OCI-LY3 (cell line): ENCODE results near the gene MRAP2.

Experiments
- H2AFZ ChIP-seq: fragments of 200-600, 300-600 bp; shearing (Covaris generic); 2 replicates; pipeline ENCODE4 v1.6.0; 2014; ENCODE audit warnings: antibody characterized with exemption, low read depth, low read length
- H3K27ac ChIP-seq: fragments of 200-600, 300-600 bp; sonication (generic); 2 replicates; pipeline ENCODE4 v1.5.1; 2014; ENCODE audit warnings: mild to moderate bottlenecking, low read length, moderate library complexity, mixed read lengths
- H3K27me3 ChIP-seq: fragments of 200-600, 300-600 bp; sonication (generic); 2 replicates; pipeline ENCODE4 v1.6.1; 2014; ENCODE audit warnings: low read depth, low read length, mixed read lengths
- H3K36me3 ChIP-seq: fragments of 200-600, 300-600 bp; sonication (generic); replicated peaks from 2 replicates; pipeline ENCODE3; 2014; ENCODE audit warnings: low read depth, low read length, mixed read lengths
- H3K4me1 ChIP-seq: fragments of 300-600, 200-600 bp; sonication (generic); 2 replicates; pipeline ENCODE4 v1.6.1; 2014; ENCODE audit warnings: low read length, mixed read lengths
- H3K4me2 ChIP-seq: fragments of 200-600, 300-600 bp; sonication (generic); 2 replicates; pipeline ENCODE4 v1.6.1; 2014; ENCODE audit warnings: low read length, mixed read lengths
- H3K4me3 ChIP-seq: fragments of 300-600, 200-600 bp; sonication (generic); 2 replicates; pipeline ENCODE4 v1.5.1; 2014; ENCODE audit warnings: antibody characterized with exemption, mild to moderate bottlenecking, low read length, moderate library complexity
- H3K79me2 ChIP-seq: fragments of 300-600, 200-600 bp; shearing (Covaris generic); 2 replicates; pipeline ENCODE4 v1.6.1; 2014; ENCODE audit warnings: mild to moderate bottlenecking, low read length, mixed read lengths
- H3K9ac ChIP-seq: fragments of 300-600, 200-600 bp; shearing (Covaris generic); 2 replicates; pipeline ENCODE4 v1.6.0; 2014; ENCODE audit warnings: mild to moderate bottlenecking, low read length, moderate library complexity
- H3K9me3 ChIP-seq: fragments of 200-600, 300-600 bp; shearing (Covaris generic); 2 replicates; pipeline ENCODE4 v1.6.1; 2014; ENCODE audit warnings: low read length, mixed read lengths; ENCODE audit not compliant: insufficient read depth
- H4K20me1 ChIP-seq: fragments of 200-600, 300-600 bp; sonication (generic); 2 replicates; pipeline ENCODE4 v1.6.1; 2016; ENCODE audit warnings: low read length, mixed read lengths; ENCODE audit not compliant: insufficient read depth
- EZH2phosphoT487 ChIP-seq: fragments of 200-600 bp; shearing (Covaris generic); IDR thresholded peaks from 2 replicates; pipeline ENCODE4 v1.6.1; 2018; ENCODE audit warnings: antibody characterized with exemption, mixed run types, low read depth
- TF ChIP-seq, protein P1 (sequence below): fragments of 200-600, 300-600 bp; sonication (generic); IDR thresholded peaks from 2 replicates; pipeline ENCODE4 v1.5.1; 2014; ENCODE audit warnings: antibody characterized with exemption, low read length, low read depth

MRAP2 gene

GRCh38 chr6:84074988-84075781 is 41.6 kb downstream of the MRAP2 start:
- Histone ChIP-seq H2AFZ (no peak overlapping the region), H3K9ac (no peak overlapping the region), H3K27me3 (no peaks in the 10 kb centered on the region), H3K4me2 (no peak overlapping the region), H3K4me1 (0 out of 2 replicates have a peak, but pooled peaks cover under 1% of the 10 kb centered on the region), H3K4me3 (no peak overlapping the region), H3K79me2 (no peaks in the 10 kb centered on the region), H3K36me3 (no peaks in the 10 kb centered on the region), H4K20me1 (no peaks in the 10 kb centered on the region), H3K9me3 (no peaks in the 10 kb centered on the region), H3K27ac (no peak overlapping the region)
- TF ChIP-seq, protein P1, sequence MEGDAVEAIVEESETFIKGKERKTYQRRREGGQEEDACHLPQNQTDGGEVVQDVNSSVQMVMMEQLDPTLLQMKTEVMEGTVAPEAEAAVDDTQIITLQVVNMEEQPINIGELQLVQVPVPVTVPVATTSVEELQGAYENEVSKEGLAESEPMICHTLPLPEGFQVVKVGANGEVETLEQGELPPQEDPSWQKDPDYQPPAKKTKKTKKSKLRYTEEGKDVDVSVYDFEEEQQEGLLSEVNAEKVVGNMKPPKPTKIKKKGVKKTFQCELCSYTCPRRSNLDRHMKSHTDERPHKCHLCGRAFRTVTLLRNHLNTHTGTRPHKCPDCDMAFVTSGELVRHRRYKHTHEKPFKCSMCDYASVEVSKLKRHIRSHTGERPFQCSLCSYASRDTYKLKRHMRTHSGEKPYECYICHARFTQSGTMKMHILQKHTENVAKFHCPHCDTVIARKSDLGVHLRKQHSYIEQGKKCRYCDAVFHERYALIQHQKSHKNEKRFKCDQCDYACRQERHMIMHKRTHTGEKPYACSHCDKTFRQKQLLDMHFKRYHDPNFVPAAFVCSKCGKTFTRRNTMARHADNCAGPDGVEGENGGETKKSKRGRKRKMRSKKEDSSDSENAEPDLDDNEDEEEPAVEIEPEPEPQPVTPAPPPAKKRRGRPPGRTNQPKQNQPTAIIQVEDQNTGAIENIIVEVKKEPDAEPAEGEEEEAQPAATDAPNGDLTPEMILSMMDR: no peak
- no peak for TF ChIP-seq EZH2phosphoT487

GRCh38 chr6:84077645-84078044 is 44.1 kb downstream of the MRAP2 start:
- H3K4me1 ChIP-seq: peaks cover 4% of the 10 kb centered on the region; the same call in 1 of the 2 replicates
- TF ChIP-seq, protein P1: no peak
- TF ChIP-seq EZH2phosphoT487: no peak
- H3K9me3 ChIP-seq: no peaks in the 10 kb centered on the region

DNA sequence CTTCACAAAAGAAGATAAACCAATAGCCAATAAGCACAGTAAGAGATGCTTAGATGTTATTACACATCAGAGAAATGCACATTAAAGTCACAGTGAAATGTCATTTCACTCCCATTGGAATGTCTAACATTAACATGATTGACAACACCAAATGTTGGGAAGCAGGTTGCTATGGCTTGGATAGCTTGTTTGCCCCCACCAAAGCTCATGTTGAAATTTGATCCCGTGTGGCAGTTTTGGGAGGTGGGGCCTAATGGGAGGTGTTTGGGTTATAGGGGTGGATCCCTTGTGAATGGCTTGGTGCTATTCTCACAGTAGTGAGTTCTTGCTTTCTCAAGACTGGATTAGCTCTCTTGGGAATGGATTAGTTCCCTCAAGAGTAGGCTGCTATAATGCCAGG is 44.8 kb downstream of the MRAP2 start:
- Histone ChIP-seq H3K4me1 (peaks cover 4% of the 10 kb centered on the region; the same call in 1 of the 2 replicates), H4K20me1 (no peaks in the 10 kb centered on the region), H3K9ac (no peak overlapping the region), H3K4me3 (no peak overlapping the region), H3K36me3 (no peaks in the 10 kb centered on the region), H3K27me3 (no peaks in the 10 kb centered on the region), H3K27ac (no peak overlapping the region), H3K79me2 (no peaks in the 10 kb centered on the region), H3K9me3 (no peaks in the 10 kb centered on the region), H3K4me2 (no peak overlapping the region), H2AFZ (no peak overlapping the region)
- TF ChIP-seq, protein P1: no peak
- TF ChIP-seq EZH2phosphoT487: no peak

More at GRCh38 chr6:84077645-84078044, 44.1 kb downstream of the MRAP2 start:
- no peak overlapping the region for H2AFZ ChIP-seq
- no peaks in the 10 kb centered on the region for H3K79me2 ChIP-seq
- no peaks in the 10 kb centered on the region for H3K36me3 ChIP-seq
- no peak overlapping the region for H3K27ac ChIP-seq
- H4K20me1 ChIP-seq: no peaks in the 10 kb centered on the region
- no peak overlapping the region for H3K4me2 ChIP-seq
- no peak overlapping the region for H3K4me3 ChIP-seq
- H3K9ac ChIP-seq: no peak overlapping the region
- H3K27me3 ChIP-seq: no peaks in the 10 kb centered on the region

DNA sequence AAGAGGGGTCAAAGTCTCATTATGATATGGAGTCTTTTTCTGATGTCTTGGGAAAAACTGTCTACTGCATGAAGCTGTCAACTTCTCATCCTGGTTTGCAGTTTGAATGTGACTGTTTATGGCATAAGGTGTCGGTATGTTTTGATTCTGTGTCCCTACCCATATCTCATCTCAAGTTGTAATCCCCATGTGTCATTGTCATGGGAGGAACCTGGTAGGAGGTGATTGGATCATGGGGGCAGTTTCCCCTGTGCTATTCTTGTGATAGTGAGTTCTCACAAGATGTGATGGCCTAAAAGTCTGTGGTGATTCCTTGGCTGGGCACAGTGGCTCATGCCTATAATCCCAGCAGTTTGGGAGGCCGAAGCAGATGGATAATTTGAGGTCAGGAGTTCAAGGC is 47.6 kb downstream of the MRAP2 start:
- TF ChIP-seq EZH2phosphoT487: no peak
- TF ChIP-seq, protein P1: no peak
- H3K4me3 ChIP-seq: no peak overlapping the region
- peaks cover 4% of the 10 kb centered on the region; the same call in 1 of the 2 replicates for H3K4me1 ChIP-seq
- H2AFZ ChIP-seq: no peak overlapping the region
- no peaks in the 10 kb centered on the region for H4K20me1 ChIP-seq
- H3K36me3 ChIP-seq: no peaks in the 10 kb centered on the region
- no peak overlapping the region for H3K4me2 ChIP-seq
- H3K79me2 ChIP-seq: no peaks in the 10 kb centered on the region
- no peaks in the 10 kb centered on the region for H3K9me3 ChIP-seq
- no peak overlapping the region for H3K27ac ChIP-seq
- H3K27me3 ChIP-seq: no peaks in the 10 kb centered on the region
- H3K9ac ChIP-seq: no peak overlapping the region
